Kidney (tissue), 14 donors: ENCODE results near the gene ATAD3C. TPM values are rescaled to one million over a fixed set of nuclear protein-coding genes. Genes with fewer than 3 reads are reported as not detected.

Source experiments
- DNase-seq, 5 donors: peaks; one replicate each; pipeline ENCODE4 v3.0.0-alpha.2; 2013 to 2020
- FAIRE-seq: peaks from 2 replicates; lab custom pipeline; 2012; peaks lifted over from hg19 to GRCh38; lab: Jason Lieb, UNC
- H3K27ac ChIP-seq, 2 donors: one replicate each; pipeline ENCODE4 v1.7.0; 2013; ENCODE audit warnings: low read depth in 2 of 2, low read length in 2 of 2, inconsistent platforms in 1 of 2
- H3K27me3 ChIP-seq: one replicate; pipeline ENCODE4 v1.7.1; 2013; ENCODE audit warnings: low read length, inconsistent platforms; ENCODE audit not compliant: control insufficient read depth, insufficient read depth
- H3K36me3 ChIP-seq, 3 donors: one replicate each; pipeline versions ENCODE4 v1.7.0 to v1.7.1; 2013; ENCODE audit warnings: low read length in 3 of 3, control low read depth in 1 of 3, inconsistent platforms in 1 of 3; ENCODE audit not compliant: insufficient read depth in 3 of 3, control insufficient read depth in 2 of 3
- H3K4me1 ChIP-seq, 3 donors: one replicate each; pipeline versions ENCODE4 v1.7.0 to v1.7.1; 2013; ENCODE audit warnings: low read length in 3 of 3, inconsistent platforms in 1 of 3, low read depth in 1 of 3; ENCODE audit not compliant: control insufficient read depth in 2 of 3, insufficient read depth in 2 of 3
- H3K4me3 ChIP-seq, 3 donors: one replicate each; pipeline versions ENCODE4 v1.7.0 to v1.8.1; 2013; ENCODE audit warnings: low read length in 3 of 3, control low read depth in 1 of 3, inconsistent platforms in 1 of 3
- H3K9ac ChIP-seq, 3 donors: one replicate each; pipeline versions ENCODE4 v1.7.0 to v1.7.1; 2013; ENCODE audit warnings: low read length in 3 of 3, control low read depth in 1 of 3, inconsistent platforms in 1 of 3
- H3K9me3 ChIP-seq, 3 donors: one replicate each; pipeline versions ENCODE4 v1.7.0 to v1.7.1; 2013; ENCODE audit warnings: low read length in 3 of 3, control low read depth in 1 of 3, inconsistent platforms in 1 of 3; ENCODE audit not compliant: control insufficient read depth in 2 of 3, insufficient read depth in 1 of 3
- CTCF ChIP-seq: IDR thresholded peaks from 3 replicates; pipeline ENCODE4 v1.5.1; 2012; ENCODE audit warnings: mild to moderate bottlenecking, moderate library complexity, borderline replicate concordance; ENCODE audit not compliant: insufficient read depth; ENCODE audit errors: extremely low read depth
- intact Hi-C: fragments of 100-400 bp; cut with DNase I; formaldehyde crosslinking; loops from one replicate; pipeline ENCODE4 v1.11.1; 2022
- polyA plus RNA-seq: library from polyadenylated mRNA; stranded (reverse); fragments of 350-450 nt; fragmentation: Illumina TruSeq; extraction: RNeasy Lipid Tissue Mini Kit (QIAGEN cat#74804); gene quantifications from one replicate; pipeline ENCODE4 v1.2.3, GENCODE V29; 2014; ENCODE audit warnings: low read depth, low replicate concordance; ENCODE audit not compliant: insufficient read depth
- total RNA-seq: library from RNA; stranded (reverse); fragmentation: NEBNext Ultra II Directional; extraction: Animal tissue kit (Norgen Biotek cat#: 25700); gene quantifications from one replicate; pipeline ENCODE4 v1.2.1, GENCODE V29; 2021
- donor health status: control.
- donor health status: control.
- donor health status: control.
- donor health status: control.
- donor health status: control.
- donor health status: DM: yes; HTN: yes; CAD: no.
- donor health status: Normal renal cell carcinoma (clear cell type).

The ATAD3C gene
- total and polyA plus RNA-seq, 2 donors from 2014 or later = 10.0 to 14.3 TPM

- peak in 1 of 5 donors; percentile 70 for DNase-seq
- Histone ChIP-seq H3K4me3 (no peak overlapping the region), H3K36me3 (no peaks in the 10 kb centered on the region), H3K9ac (peak overlapping the region in 1 of 3 donors; percentile 34), H3K9me3 (no peaks in the 10 kb centered on the region), H3K27me3 (no peaks in the 10 kb centered on the region), H3K27ac (peak overlapping the region in 1 of 2 donors; percentile 75), H3K4me1 (peaks cover 0 to 22% (median 0%) of the 10 kb centered on the region in 3 donors)
- FAIRE-seq = no peak
- intact Hi-C loops = no loop called here
- TF ChIP-seq CTCF = no peak
These were observed 19.8 kb upstream of the ATAD3C start for GRCh38 chr1:1429671-1430073.

- Histone ChIP-seq H3K4me3 (no peak overlapping the region), H3K9me3 (no peaks in the 10 kb centered on the region), H3K36me3 (no peaks in the 10 kb centered on the region), H3K9ac (peak overlapping the region in 1 of 3 donors; percentile 34), H3K4me1 (peaks cover 0 to 29% (median 0%) of the 10 kb centered on the region in 3 donors), H3K27ac (peak overlapping the region; percentile 67 to 75), H3K27me3 (no peaks in the 10 kb centered on the region)
- no peak for FAIRE-seq
- DNase-seq = peak; percentile 69 to 95 (median 85)
- intact Hi-C loops = no loop called here
- TF ChIP-seq CTCF = no peak
These were observed 19.1 kb upstream of the ATAD3C start for GRCh38 chr1:1430114-1430982.

GRCh38 chr1:1430992-1431844 lies 18.3 kb upstream of the ATAD3C start:
- no peak for TF ChIP-seq CTCF
- intact Hi-C loops = no loop called here
- FAIRE-seq (no peak), DNase-seq (peak in 2 of 5 donors; percentile 73 to 79)
- no peaks in the 10 kb centered on the region for H3K9me3 ChIP-seq
- no peak overlapping the region for H3K4me3 ChIP-seq
- no peaks in the 10 kb centered on the region for H3K27me3 ChIP-seq
- H3K27ac ChIP-seq = peak overlapping the region; percentile 37 to 91
- peaks cover 0 to 33% (median under 1%) of the 10 kb centered on the region in 3 donors for H3K4me1 ChIP-seq
- no peaks in the 10 kb centered on the region for H3K36me3 ChIP-seq
- no peak overlapping the region for H3K9ac ChIP-seq
